A673 (cell line): ENCODE measurements around the gene WDR45B. TPM values are rescaled to one million over a fixed set of nuclear protein-coding genes. Genes with fewer than 3 reads are reported as not detected.
"Not testable (repeated sequence)": the region's sequence is repeated elsewhere in the genome, so short reads cannot be mapped to it uniquely, and the experiment has no call there.

Experiments used
- BruUV-seq: library from RNA; stranded (reverse); fragments of 400-500 nt; replicated peaks from 2 replicates; lab custom pipeline; 2021; lab: Mats Ljungman, UMichigan
- CTCF ChIA-PET: fragments of 300-600 bp; sonication (Branson Sonifier 250); formaldehyde crosslinking; loops from one replicate; lab custom pipeline; 2022; ENCODE audit warnings: antibody characterized with exemption; lab: Charles Lee
- POLR2A ChIA-PET: fragments of 300-600 bp; sonication (Branson Sonifier 250); formaldehyde crosslinking; loops from one replicate; lab custom pipeline; 2022; ENCODE audit warnings: antibody characterized with exemption; ENCODE audit not compliant: low non-redundant PET; lab: Charles Lee
- DNase-seq: peaks from one replicate; pipeline ENCODE4 v3.0.0-alpha.2; 2015; ENCODE audit warnings: low spot score
- H3K27ac ChIP-seq: fragments of 200-600 bp; sonication (generic); 2 replicates; pipeline ENCODE4 v1.5.1; 2016; ENCODE audit warnings: mixed run types, low read depth, mild to moderate bottlenecking, mixed read lengths, antibody characterized with exemption, low read length; ENCODE audit not compliant: poor library complexity, severe bottlenecking
- H3K27me3 ChIP-seq: fragments of 200-600 bp; sonication (generic); replicated peaks from 2 replicates; pipeline ENCODE4 v1.6.1; 2017; ENCODE audit warnings: mixed run types, low read depth, mild to moderate bottlenecking, mixed read lengths, antibody characterized with exemption, low read length; ENCODE audit not compliant: insufficient read depth, poor library complexity
- H3K36me3 ChIP-seq: fragments of 200-600 bp; sonication (generic); 2 replicates; pipeline ENCODE4 v1.6.1; 2016; ENCODE audit warnings: mixed run types, mild to moderate bottlenecking, mixed read lengths, antibody characterized with exemption, low read length; ENCODE audit not compliant: insufficient read depth, poor library complexity, severe bottlenecking
- H3K4me1 ChIP-seq: fragments of 200-600 bp; sonication (generic); 2 replicates; pipeline ENCODE4 v1.6.1; 2017; ENCODE audit warnings: mixed run types, mild to moderate bottlenecking, mixed read lengths, antibody characterized with exemption, low read length; ENCODE audit not compliant: insufficient read depth, poor library complexity, severe bottlenecking
- H3K4me3 ChIP-seq: fragments of 200-600 bp; sonication (generic); 2 replicates; pipeline ENCODE4 v1.5.1; 2016; ENCODE audit warnings: low read depth, mixed run types, mild to moderate bottlenecking, mixed read lengths, low read length; ENCODE audit not compliant: poor library complexity, severe bottlenecking
- H3K9me3 ChIP-seq: fragments of 200-600 bp; sonication (generic); 2 replicates; pipeline ENCODE4 v1.6.1; 2016; ENCODE audit warnings: mixed run types, low read depth, mild to moderate bottlenecking, mixed read lengths, antibody characterized with exemption, low read length; ENCODE audit not compliant: poor library complexity, severe bottlenecking
- CTCF ChIP-seq: fragments of 300-800, 200-600 bp; sonication (generic); conservative IDR thresholded peaks from 2 replicates; pipeline ENCODE4 v1.5.1; 2017; ENCODE audit warnings: low read depth, mild to moderate bottlenecking, antibody characterized with exemption, low read length, moderate library complexity, mixed read lengths
- EZH2 ChIP-seq: fragments of 200-600 bp; sonication (generic); IDR thresholded peaks from 2 replicates; pipeline ENCODE4 v1.6.1; 2017; ENCODE audit warnings: borderline replicate concordance, low read depth, mild to moderate bottlenecking, mixed read lengths, antibody characterized with exemption, low read length; ENCODE audit not compliant: poor library complexity, severe bottlenecking
- intact Hi-C: fragments of 100-400 bp; cut with micrococcal nuclease; formaldehyde crosslinking; loops from one replicate; pipeline ENCODE4 v1.10.0; 2022; ENCODE audit not compliant: unreplicated experiment
- total RNA-seq: library from RNA; stranded (reverse); gene quantifications from 2 replicates; pipeline ENCODE4 v1.2.3, GENCODE V29; 2021

WDR45B gene
- total RNA-seq, 1 experiment from 2014 or later = 73.0 TPM

- no TSS peak for BruUV-seq
- no peak for DNase-seq
- no peak overlapping the region for H3K27ac ChIP-seq
- H3K4me3 ChIP-seq = no peak overlapping the region
- ChIA-PET CTCF (no interaction called here), POLR2A (no interaction called here)
- no peaks in the 10 kb centered on the region for H3K27me3 ChIP-seq
- H3K36me3 ChIP-seq = no peaks in the 10 kb centered on the region
- no peaks in the 10 kb centered on the region for H3K4me1 ChIP-seq
- intact Hi-C loops = no loop called here
- TF ChIP-seq CTCF (no peak), EZH2 (no peak)
- H3K9me3 ChIP-seq = no peaks in the 10 kb centered on the region
Measured at GRCh38 chr17:82655523-82655922, 7.3 kb upstream of the WDR45B start.

GRCh38 chr17:82655038-82655479, 6.8 kb upstream of the WDR45B start:
- Histone ChIP-seq H3K4me1 (no peaks in the 10 kb centered on the region), H3K27ac (no peak overlapping the region), H3K27me3 (no peaks in the 10 kb centered on the region), H3K36me3 (no peaks in the 10 kb centered on the region), H3K4me3 (no peak overlapping the region), H3K9me3 (no peaks in the 10 kb centered on the region)
- ChIA-PET POLR2A (no interaction called here), CTCF (no interaction called here)
- TF ChIP-seq CTCF (no peak), EZH2 (no peak)
- DNase-seq = no peak
- intact Hi-C loops = no loop called here
- no TSS peak for BruUV-seq

GRCh38 chr17:82654611-82655010, 6.4 kb upstream of the WDR45B start:
- H3K27me3 ChIP-seq, H3K4me3 ChIP-seq, H3K4me1 ChIP-seq, DNase-seq, H3K27ac ChIP-seq, POLR2A ChIA-PET, BruUV-seq, intact Hi-C loops, CTCF ChIA-PET, H3K36me3 ChIP-seq, H3K9me3 ChIP-seq: not testable (repeated sequence)

DNA sequence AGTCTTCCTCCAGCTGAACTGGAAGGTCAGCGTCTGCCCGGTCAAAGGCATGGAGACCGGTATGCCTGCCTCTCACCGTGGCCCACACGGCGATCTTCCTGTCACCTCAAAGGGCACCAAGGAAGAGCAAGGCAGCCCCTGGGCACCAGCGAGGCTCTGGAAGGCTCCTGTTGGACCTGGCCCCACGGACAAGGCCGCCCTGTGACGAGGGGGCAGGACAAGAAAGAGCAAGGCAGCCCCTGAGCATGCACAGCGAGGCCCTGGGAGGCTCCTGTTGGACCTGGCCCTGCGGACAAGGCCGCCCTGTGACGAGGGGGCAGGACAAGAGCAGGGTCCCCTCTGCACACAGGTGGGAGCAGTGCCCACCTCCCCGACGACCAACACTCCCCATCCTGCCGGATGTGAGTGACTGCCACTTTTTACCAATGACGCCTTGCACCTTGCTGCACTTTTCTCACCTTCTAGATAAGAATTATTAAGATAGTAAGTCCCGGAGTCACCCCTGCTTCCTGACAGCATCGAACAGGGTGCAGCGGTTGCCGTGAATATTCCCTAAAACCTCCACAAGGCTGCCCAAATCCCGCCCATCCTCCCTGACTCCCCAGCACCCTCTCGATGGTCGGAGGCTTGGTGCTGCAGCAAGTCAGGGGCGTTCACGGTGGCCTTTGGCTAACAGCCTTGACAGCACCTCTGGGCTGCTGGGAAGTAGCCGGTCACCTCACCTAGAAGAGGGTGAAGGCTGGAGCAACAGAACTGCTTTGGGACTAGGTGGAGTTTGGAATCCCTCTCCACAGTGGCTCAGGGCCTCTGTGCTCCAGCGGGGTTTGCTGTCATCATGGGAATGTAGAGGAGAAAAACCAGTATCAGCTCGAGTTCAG, 5.6 kb upstream of the WDR45B start:
- no TSS peak for BruUV-seq
- no peak for TF ChIP-seq CTCF
- TF ChIP-seq EZH2 = no peak
- CTCF ChIA-PET = no interaction called here
- no peaks in the 10 kb centered on the region for H3K27me3 ChIP-seq
- no peak overlapping the region for H3K4me3 ChIP-seq
- no peak overlapping the region for H3K27ac ChIP-seq
- no peaks in the 10 kb centered on the region for H3K9me3 ChIP-seq
- no peak for DNase-seq
- H3K4me1 ChIP-seq = no peaks in the 10 kb centered on the region
- H3K36me3 ChIP-seq = no peaks in the 10 kb centered on the region
- intact Hi-C loops = no loop called here
- POLR2A ChIA-PET = no interaction called here
